Measurements from ENCODE around the gene MYO6.

The MYO6 gene

GRCh38 chr6:75863001-75863400, 114.0 kb downstream of the MYO6 start:
- H2BK15ac ChIP-seq (ENCODE audit: low read length), result no peak overlapping the region
- H2BK5ac ChIP-seq (ENCODE audit: low read length), result no peak overlapping the region
- no peak overlapping the region for H2BK120ac ChIP-seq (ENCODE audit: low read depth, low read length)
- no peak overlapping the region for H3K27ac ChIP-seq (replicated peaks; ENCODE audit: low read length)
- H3K23ac ChIP-seq (ENCODE audit: low read depth, low read length, poor library complexity), result no peak overlapping the region
- no peak overlapping the region for H3K14ac ChIP-seq (ENCODE audit: low read length)
- peaks cover 0 to 57% of the 10 kb centered on the region in 2 donors for H3K36me3 ChIP-seq (replicated peaks in 1 of 2; ENCODE audit: control insufficient read depth in 2 of 2, insufficient read depth in 2 of 2, low read length in 2 of 2)
- no peak overlapping the region for H3K9ac ChIP-seq (ENCODE audit: low read depth, low read length, poor library complexity)
- DNase-seq (ENCODE audit: low spot score), result no peak
- no peak overlapping the region for H2AFZ ChIP-seq (ENCODE audit: low read length)
- no peak overlapping the region for H3K4me2 ChIP-seq (ENCODE audit: insufficient read depth, low read length, poor library complexity, severe bottlenecking)
- WGBS, 2 donors (ENCODE audit: extremely low coverage in 2 of 2, insufficient read length in 2 of 2, insufficient replicate concordance in 1 of 2), result no CpG with 5 or more reads among the region's 3 CpGs
- H3K27me3 ChIP-seq (ENCODE audit: control insufficient read depth in 3 of 3, insufficient read depth in 3 of 3, low read depth in 1 of 3, low read length in 3 of 3), result no peaks in the 10 kb centered on the region
- no peaks in the 10 kb centered on the region for H3K79me1 ChIP-seq (ENCODE audit: low read depth, low read length)
- H3K4ac ChIP-seq (ENCODE audit: low read length), result no peak overlapping the region
- H3K4me1 ChIP-seq (ENCODE audit: control insufficient read depth in 2 of 2, insufficient read depth in 1 of 2, low read depth in 1 of 2, low read length in 2 of 2), result no peaks in the 10 kb centered on the region
- no peak overlapping the region for H3K18ac ChIP-seq (ENCODE audit: low read length)
- H3K9me3 ChIP-seq (replicated peaks in 1 of 2; ENCODE audit: control insufficient read depth in 2 of 2, insufficient read depth in 1 of 2, low read depth in 1 of 2, low read length in 2 of 2), result no peaks in the 10 kb centered on the region
- H2BK12ac ChIP-seq (ENCODE audit: low read length), result no peak overlapping the region
- H4K91ac ChIP-seq (ENCODE audit: low read depth, low read length, poor library complexity), result no peak overlapping the region
- no peak overlapping the region for H3K4me3 ChIP-seq (ENCODE audit: low read length in 2 of 2)
- no peak overlapping the region for H2AK5ac ChIP-seq (ENCODE audit: low read depth, low read length)
- H4K8ac ChIP-seq (ENCODE audit: low read depth, low read length), result no peak overlapping the region

DNA sequence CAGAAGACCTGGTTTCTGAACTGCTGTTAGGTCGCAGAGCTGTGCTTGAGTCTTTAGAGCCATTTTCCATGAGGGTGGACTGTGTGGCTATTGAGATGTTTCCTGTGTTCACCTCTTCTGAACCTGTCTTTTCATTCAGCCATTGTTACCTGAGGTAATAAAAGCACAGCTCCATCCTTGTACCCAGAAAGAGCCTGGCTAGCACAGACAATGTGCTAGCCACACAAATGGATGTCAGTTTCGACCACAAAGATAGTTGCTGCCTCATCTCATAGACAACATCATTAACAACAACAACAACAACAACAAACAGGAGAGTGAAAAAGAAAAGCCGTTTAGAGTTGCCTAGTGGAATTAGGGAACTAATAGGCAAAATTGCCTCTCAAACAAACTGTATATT, 114.7 kb downstream of the MYO6 start:
- Histone ChIP-seq H2BK5ac (ENCODE audit: low read length) (no peak overlapping the region), H3K9ac (ENCODE audit: low read depth, low read length, poor library complexity) (no peak overlapping the region), H4K8ac (ENCODE audit: low read depth, low read length) (no peak overlapping the region), H3K23ac (ENCODE audit: low read depth, low read length, poor library complexity) (no peak overlapping the region), H3K4me2 (ENCODE audit: insufficient read depth, low read length, poor library complexity, severe bottlenecking) (no peak overlapping the region), H3K4ac (ENCODE audit: low read length) (no peak overlapping the region), H2AK5ac (ENCODE audit: low read depth, low read length) (no peak overlapping the region), H3K9me3 (replicated peaks in 1 of 2; ENCODE audit: control insufficient read depth in 2 of 2, insufficient read depth in 1 of 2, low read depth in 1 of 2, low read length in 2 of 2) (no peaks in the 10 kb centered on the region), H2BK15ac (ENCODE audit: low read length) (no peak overlapping the region), H3K4me3 (ENCODE audit: low read length in 2 of 2) (no peak overlapping the region), H2AFZ (ENCODE audit: low read length) (no peak overlapping the region), H2BK120ac (ENCODE audit: low read depth, low read length) (no peak overlapping the region), H3K27me3 (ENCODE audit: control insufficient read depth in 3 of 3, insufficient read depth in 3 of 3, low read depth in 1 of 3, low read length in 3 of 3) (no peaks in the 10 kb centered on the region), H3K14ac (ENCODE audit: low read length) (no peak overlapping the region), H3K79me1 (ENCODE audit: low read depth, low read length) (no peaks in the 10 kb centered on the region), H3K36me3 (replicated peaks in 1 of 2; ENCODE audit: control insufficient read depth in 2 of 2, insufficient read depth in 2 of 2, low read length in 2 of 2) (peaks cover 0 to 57% of the 10 kb centered on the region in 2 donors), H3K18ac (ENCODE audit: low read length) (no peak overlapping the region), H4K91ac (ENCODE audit: low read depth, low read length, poor library complexity) (no peak overlapping the region), H3K27ac (replicated peaks; ENCODE audit: low read length) (no peak overlapping the region), H2BK12ac (ENCODE audit: low read length) (no peak overlapping the region), H3K4me1 (ENCODE audit: control insufficient read depth in 2 of 2, insufficient read depth in 1 of 2, low read depth in 1 of 2, low read length in 2 of 2) (no peaks in the 10 kb centered on the region)
- no CpG with 5 or more reads among the region's 3 CpGs for WGBS, 2 donors (ENCODE audit: extremely low coverage in 2 of 2, insufficient read length in 2 of 2, insufficient replicate concordance in 1 of 2)
- DNase-seq (ENCODE audit: low spot score), result no peak

DNA sequence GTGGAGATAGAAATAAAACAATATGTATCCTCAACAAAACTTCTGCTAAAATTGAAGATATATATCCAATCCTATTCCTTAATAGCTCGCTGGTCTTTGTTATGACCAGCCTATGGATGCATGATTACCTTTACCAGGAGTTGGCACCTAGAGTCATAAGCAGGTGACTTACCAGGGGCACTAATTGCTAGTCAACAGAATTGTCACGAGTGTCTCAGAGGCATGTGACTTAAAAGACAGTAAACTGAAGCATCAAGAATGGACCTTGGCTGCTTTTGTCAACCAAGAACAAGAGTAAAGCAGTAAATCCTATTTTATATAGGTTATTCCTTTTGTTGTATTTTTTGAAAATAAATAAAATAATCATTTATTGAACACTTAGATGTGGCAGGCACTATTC, 115.4 kb downstream of the MYO6 start:
- Histone ChIP-seq H3K14ac (ENCODE audit: low read length) (no peak overlapping the region), H2AFZ (ENCODE audit: low read length) (no peak overlapping the region), H3K79me1 (ENCODE audit: low read depth, low read length) (no peaks in the 10 kb centered on the region), H3K9ac (ENCODE audit: low read depth, low read length, poor library complexity) (no peak overlapping the region), H2AK5ac (ENCODE audit: low read depth, low read length) (no peak overlapping the region), H3K4me3 (ENCODE audit: low read length in 2 of 2) (no peak overlapping the region), H3K36me3 (replicated peaks in 1 of 2; ENCODE audit: control insufficient read depth in 2 of 2, insufficient read depth in 2 of 2, low read length in 2 of 2) (peaks cover 0 to 57% of the 10 kb centered on the region in 2 donors), H3K9me3 (replicated peaks in 1 of 2; ENCODE audit: control insufficient read depth in 2 of 2, insufficient read depth in 1 of 2, low read depth in 1 of 2, low read length in 2 of 2) (no peaks in the 10 kb centered on the region), H3K18ac (ENCODE audit: low read length) (no peak overlapping the region), H4K91ac (ENCODE audit: low read depth, low read length, poor library complexity) (no peak overlapping the region), H2BK5ac (ENCODE audit: low read length) (no peak overlapping the region), H3K27me3 (ENCODE audit: control insufficient read depth in 3 of 3, insufficient read depth in 3 of 3, low read depth in 1 of 3, low read length in 3 of 3) (no peaks in the 10 kb centered on the region), H3K27ac (replicated peaks; ENCODE audit: low read length) (no peak overlapping the region), H3K4me1 (ENCODE audit: control insufficient read depth in 2 of 2, insufficient read depth in 1 of 2, low read depth in 1 of 2, low read length in 2 of 2) (no peaks in the 10 kb centered on the region), H3K4ac (ENCODE audit: low read length) (no peak overlapping the region), H3K4me2 (ENCODE audit: insufficient read depth, low read length, poor library complexity, severe bottlenecking) (no peak overlapping the region), H4K8ac (ENCODE audit: low read depth, low read length) (no peak overlapping the region), H2BK12ac (ENCODE audit: low read length) (no peak overlapping the region), H2BK15ac (ENCODE audit: low read length) (no peak overlapping the region), H2BK120ac (ENCODE audit: low read depth, low read length) (no peak overlapping the region), H3K23ac (ENCODE audit: low read depth, low read length, poor library complexity) (no peak overlapping the region)
- WGBS, 2 donors (ENCODE audit: extremely low coverage in 2 of 2, insufficient read length in 2 of 2, insufficient replicate concordance in 1 of 2), result no CpG with 5 or more reads among the region's 2 CpGs
- no peak for DNase-seq (ENCODE audit: low spot score)

GRCh38 chr6:75870389-75870788, 121.3 kb downstream of the MYO6 start:
- Histone ChIP-seq H3K36me3 (replicated peaks in 1 of 2; ENCODE audit: control insufficient read depth in 2 of 2, insufficient read depth in 2 of 2, low read length in 2 of 2) (peaks cover 2 to 65% of the 10 kb centered on the region in 2 donors), H3K27ac (replicated peaks; ENCODE audit: low read length) (no peak overlapping the region), H3K9me3 (replicated peaks in 1 of 2; ENCODE audit: control insufficient read depth in 2 of 2, insufficient read depth in 1 of 2, low read depth in 1 of 2, low read length in 2 of 2) (no peaks in the 10 kb centered on the region), H3K4me1 (ENCODE audit: control insufficient read depth in 2 of 2, insufficient read depth in 1 of 2, low read depth in 1 of 2, low read length in 2 of 2) (no peaks in the 10 kb centered on the region), H2AFZ (ENCODE audit: low read length) (no peak overlapping the region), H3K4me2 (ENCODE audit: insufficient read depth, low read length, poor library complexity, severe bottlenecking) (no peak overlapping the region), H3K4ac (ENCODE audit: low read length) (no peak overlapping the region), H3K14ac (ENCODE audit: low read length) (no peak overlapping the region), H2AK5ac (ENCODE audit: low read depth, low read length) (no peak overlapping the region), H3K9ac (ENCODE audit: low read depth, low read length, poor library complexity) (no peak overlapping the region), H4K8ac (ENCODE audit: low read depth, low read length) (no peak overlapping the region), H3K27me3 (ENCODE audit: control insufficient read depth in 3 of 3, insufficient read depth in 3 of 3, low read depth in 1 of 3, low read length in 3 of 3) (no peaks in the 10 kb centered on the region), H3K4me3 (ENCODE audit: low read length in 2 of 2) (no peak overlapping the region), H2BK120ac (ENCODE audit: low read depth, low read length) (no peak overlapping the region), H4K91ac (ENCODE audit: low read depth, low read length, poor library complexity) (no peak overlapping the region), H2BK12ac (ENCODE audit: low read length) (no peak overlapping the region), H3K23ac (ENCODE audit: low read depth, low read length, poor library complexity) (no peak overlapping the region), H2BK5ac (ENCODE audit: low read length) (no peak overlapping the region), H2BK15ac (ENCODE audit: low read length) (no peak overlapping the region), H3K18ac (ENCODE audit: low read length) (no peak overlapping the region), H3K79me1 (ENCODE audit: low read depth, low read length) (no peaks in the 10 kb centered on the region)
- no peak for DNase-seq (ENCODE audit: low spot score)
- no CpG with 5 or more reads among the region's 1 CpG for WGBS, 2 donors (ENCODE audit: extremely low coverage in 2 of 2, insufficient read length in 2 of 2, insufficient replicate concordance in 1 of 2)
